GM12872 (cell line): ENCODE data around the gene FAM83F.

Experiments used
- TF ChIP-seq, protein P1 (sequence below): IDR thresholded peaks from 3 replicates; pipeline ENCODE4 v1.5.1; 2011; ENCODE audit warnings: low read depth, mild to moderate bottlenecking, low read length, moderate library complexity; ENCODE audit not compliant: insufficient read depth

Gene FAM83F

DNA sequence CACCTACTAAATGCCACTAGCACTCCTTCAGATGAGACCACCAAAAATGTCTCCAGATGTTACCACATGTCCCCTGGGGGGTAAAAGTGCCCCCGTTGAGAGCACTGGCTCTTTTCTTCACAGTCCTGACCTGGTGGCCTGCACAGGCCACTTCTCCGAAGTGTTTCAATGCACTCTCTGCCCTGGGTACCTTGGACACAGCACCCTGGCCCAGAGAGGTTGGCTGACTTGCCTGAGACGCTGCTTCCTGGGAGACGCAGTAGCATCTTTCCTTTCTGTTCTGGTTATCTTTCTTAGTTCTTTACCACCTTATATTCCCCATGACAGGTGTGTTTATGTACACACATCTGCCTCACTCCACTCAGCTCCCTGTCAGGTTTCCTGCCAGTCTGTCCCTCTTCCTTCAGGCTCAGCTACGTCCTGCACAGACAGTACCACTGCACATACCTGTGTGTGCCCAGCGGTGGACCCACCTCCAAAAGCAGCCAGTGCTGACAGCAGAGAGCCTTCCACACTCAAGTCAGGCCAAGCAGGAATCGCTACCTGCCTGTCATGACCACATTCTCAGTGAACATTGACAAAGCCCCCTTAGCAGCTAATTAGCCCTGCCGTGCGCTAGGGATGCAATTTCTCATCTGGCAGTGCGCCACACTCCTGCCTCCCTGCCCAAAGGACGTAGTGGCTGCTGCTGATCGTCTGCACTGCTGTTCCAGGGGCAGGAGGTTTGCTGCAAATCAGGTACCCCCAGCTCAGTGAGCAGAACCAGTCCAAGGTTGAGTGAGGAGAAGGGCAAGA, 39.0 kb downstream of the FAM83F start:
- TF ChIP-seq, protein P1, sequence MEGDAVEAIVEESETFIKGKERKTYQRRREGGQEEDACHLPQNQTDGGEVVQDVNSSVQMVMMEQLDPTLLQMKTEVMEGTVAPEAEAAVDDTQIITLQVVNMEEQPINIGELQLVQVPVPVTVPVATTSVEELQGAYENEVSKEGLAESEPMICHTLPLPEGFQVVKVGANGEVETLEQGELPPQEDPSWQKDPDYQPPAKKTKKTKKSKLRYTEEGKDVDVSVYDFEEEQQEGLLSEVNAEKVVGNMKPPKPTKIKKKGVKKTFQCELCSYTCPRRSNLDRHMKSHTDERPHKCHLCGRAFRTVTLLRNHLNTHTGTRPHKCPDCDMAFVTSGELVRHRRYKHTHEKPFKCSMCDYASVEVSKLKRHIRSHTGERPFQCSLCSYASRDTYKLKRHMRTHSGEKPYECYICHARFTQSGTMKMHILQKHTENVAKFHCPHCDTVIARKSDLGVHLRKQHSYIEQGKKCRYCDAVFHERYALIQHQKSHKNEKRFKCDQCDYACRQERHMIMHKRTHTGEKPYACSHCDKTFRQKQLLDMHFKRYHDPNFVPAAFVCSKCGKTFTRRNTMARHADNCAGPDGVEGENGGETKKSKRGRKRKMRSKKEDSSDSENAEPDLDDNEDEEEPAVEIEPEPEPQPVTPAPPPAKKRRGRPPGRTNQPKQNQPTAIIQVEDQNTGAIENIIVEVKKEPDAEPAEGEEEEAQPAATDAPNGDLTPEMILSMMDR = no peak

DNA sequence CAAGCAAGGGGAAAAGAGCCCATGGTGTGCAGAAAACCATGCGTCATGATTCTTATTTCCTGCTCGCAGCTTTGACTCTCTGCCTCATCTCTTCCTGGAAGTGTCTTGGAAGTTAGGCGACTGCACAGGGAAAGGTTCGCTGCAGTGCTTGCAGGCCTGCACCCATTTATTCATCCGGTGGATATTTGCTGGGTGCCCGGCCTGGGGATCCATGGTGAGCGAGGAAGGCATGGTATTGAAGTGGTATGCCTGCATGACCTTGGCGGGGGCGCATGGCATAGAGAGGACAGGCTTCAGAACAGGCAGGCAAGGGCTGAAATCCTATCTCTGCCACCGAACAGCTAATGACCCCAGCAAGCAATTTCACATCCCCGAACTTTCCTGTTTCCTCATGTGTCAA, 40.6 kb downstream of the FAM83F start:
- TF ChIP-seq, protein P1 = no peak

DNA sequence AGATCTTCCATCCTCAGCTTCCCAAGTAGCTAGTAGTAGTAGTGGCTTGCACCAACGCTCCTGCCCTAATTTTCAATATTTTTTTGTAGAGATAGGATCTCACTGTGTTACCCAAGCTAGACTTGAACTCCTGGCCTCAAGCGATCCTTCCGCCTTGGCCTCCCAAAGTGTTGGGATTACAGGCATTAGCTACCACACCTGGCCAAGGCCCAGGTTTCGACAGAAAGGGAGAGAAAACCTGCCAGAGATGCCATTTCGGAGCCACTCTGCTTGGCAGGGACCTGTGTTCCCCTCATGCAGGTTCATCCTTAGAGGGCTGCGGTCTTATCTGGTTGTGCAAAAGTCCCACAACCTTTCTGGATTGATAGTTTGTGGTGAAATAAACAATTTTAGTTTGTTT, 41.4 kb downstream of the FAM83F start:
- TF ChIP-seq, protein P1 = no peak

DNA sequence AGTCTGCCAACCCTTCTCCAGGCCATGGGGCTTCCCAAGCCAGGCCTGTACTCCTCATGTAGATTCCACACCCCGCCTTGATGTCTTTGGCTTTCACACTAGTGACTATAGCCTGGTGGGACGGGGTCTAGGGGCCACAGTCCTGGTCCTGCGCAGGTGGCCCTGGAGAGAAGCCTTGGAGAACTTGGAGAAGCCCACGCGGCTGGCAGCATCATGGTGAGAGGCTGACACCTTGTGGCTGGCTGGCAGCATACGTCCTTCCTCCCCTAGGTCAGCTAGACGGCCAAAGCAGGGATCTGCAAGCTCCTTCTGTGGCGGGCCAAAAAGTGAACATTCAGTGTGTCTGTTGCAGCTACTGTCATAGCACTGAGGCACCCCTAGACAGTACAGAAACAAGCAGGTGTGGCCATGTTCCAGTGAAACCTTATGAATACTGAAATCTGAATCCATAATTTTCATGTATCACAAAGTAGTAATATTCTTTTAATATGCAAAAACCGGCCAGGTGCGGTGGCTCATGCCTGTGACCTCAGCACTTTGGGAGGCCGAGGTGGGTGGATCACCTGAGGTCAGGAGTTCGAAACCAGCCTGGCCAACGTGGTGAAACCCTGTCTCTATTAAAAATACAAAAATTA, 42.0 kb downstream of the FAM83F start:
- TF ChIP-seq, protein P1 = peak; percentile 92

DNA sequence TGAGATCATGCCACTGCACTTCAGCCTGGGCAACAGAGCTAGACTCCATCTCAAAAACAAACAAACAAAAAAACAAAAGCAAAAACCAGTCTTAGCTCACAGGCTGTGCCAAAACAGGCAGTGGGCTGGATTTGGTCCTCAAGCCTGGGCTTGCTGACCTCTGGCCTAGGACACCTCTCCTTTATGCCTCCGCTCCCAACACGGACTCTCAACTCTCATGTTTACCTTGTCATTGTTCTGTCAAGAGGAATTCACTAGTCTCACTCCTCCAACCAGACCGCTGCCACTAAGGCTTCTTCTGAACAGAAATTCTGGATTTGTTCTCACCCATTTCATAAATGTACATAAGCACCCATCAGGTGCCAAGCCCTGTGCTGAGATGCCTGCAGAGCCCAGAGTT, 42.6 kb downstream of the FAM83F start:
- TF ChIP-seq, protein P1 = no peak

DNA sequence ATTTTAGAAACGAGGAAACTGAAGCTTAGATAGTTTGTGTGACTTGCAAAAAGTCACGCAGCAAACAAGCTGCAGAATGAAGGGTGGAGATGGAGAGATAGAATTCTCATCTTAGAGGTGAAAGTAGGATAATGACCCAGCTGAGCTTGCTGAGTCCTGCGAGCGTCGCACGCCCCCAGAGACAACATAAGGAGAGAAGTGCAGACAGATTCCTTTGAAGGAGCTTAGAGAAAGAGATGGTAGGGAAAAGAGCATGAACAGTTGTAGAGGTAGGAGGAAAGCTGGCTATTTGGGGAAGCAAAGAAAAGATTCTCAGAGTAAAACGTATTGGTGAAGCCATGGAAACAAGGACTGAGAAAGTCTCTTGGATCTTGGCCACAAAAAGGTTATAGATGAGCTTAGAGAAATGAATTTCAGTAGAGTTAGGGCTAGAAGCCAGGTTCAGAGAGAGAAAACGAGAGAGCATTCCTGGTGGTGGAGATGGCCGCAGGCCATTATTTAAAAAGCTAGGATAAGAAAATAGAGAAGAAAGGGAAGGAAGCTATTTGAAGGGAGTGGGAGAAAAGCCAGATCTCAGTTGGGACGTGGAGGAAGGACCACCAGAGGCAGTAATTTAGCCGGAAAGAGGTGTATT, 44.8 kb downstream of the FAM83F start:
- TF ChIP-seq, protein P1 = no peak

DNA sequence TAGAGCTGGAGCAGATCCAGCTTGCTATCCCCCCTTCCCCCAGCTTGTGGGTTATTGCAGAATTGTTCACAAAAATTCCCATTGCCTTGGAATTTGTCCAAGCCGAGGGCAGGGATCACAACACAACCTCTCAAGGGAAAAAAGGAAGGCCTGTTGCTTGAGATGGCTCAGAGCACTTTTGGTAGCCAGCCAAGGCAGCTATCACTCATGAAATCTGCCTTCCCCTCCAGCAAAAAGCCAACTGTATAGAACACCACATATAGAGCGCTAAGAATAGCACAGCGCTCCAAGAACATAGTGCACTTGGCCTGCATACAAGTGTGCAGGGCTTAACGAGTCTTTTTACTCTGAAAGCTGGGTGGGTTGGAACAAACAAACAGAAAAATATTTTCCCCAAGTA, 46.2 kb downstream of the FAM83F start:
- TF ChIP-seq, protein P1 = no peak
